AG09309 (cell line): Measurements from ENCODE around the gene TUBGCP6.

ENCODE experiments used
- DNase-seq: peaks from one replicate; pipeline ENCODE4 v3.0.0-alpha.2; 2010; ENCODE audit warnings: low read depth
- H3K4me3 ChIP-seq: 2 replicates; pipeline ENCODE4 v1.5.1; 2011; ENCODE audit warnings: mild to moderate bottlenecking, low read depth, low read length, moderate library complexity; ENCODE audit not compliant: control insufficient read depth
- TF ChIP-seq, protein P1 (sequence below): IDR thresholded peaks from 2 replicates; pipeline ENCODE4 v1.5.1; 2011; ENCODE audit warnings: mild to moderate bottlenecking, low read depth, low read length, inconsistent platforms; ENCODE audit not compliant: insufficient read depth, control insufficient read depth; ENCODE audit errors: missing control alignments

The TUBGCP6 gene

GRCh38 chr22:50258361-50259292 lies 13.8 kb upstream of the TUBGCP6 start:
- TF ChIP-seq, protein P1, sequence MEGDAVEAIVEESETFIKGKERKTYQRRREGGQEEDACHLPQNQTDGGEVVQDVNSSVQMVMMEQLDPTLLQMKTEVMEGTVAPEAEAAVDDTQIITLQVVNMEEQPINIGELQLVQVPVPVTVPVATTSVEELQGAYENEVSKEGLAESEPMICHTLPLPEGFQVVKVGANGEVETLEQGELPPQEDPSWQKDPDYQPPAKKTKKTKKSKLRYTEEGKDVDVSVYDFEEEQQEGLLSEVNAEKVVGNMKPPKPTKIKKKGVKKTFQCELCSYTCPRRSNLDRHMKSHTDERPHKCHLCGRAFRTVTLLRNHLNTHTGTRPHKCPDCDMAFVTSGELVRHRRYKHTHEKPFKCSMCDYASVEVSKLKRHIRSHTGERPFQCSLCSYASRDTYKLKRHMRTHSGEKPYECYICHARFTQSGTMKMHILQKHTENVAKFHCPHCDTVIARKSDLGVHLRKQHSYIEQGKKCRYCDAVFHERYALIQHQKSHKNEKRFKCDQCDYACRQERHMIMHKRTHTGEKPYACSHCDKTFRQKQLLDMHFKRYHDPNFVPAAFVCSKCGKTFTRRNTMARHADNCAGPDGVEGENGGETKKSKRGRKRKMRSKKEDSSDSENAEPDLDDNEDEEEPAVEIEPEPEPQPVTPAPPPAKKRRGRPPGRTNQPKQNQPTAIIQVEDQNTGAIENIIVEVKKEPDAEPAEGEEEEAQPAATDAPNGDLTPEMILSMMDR = no peak

DNA sequence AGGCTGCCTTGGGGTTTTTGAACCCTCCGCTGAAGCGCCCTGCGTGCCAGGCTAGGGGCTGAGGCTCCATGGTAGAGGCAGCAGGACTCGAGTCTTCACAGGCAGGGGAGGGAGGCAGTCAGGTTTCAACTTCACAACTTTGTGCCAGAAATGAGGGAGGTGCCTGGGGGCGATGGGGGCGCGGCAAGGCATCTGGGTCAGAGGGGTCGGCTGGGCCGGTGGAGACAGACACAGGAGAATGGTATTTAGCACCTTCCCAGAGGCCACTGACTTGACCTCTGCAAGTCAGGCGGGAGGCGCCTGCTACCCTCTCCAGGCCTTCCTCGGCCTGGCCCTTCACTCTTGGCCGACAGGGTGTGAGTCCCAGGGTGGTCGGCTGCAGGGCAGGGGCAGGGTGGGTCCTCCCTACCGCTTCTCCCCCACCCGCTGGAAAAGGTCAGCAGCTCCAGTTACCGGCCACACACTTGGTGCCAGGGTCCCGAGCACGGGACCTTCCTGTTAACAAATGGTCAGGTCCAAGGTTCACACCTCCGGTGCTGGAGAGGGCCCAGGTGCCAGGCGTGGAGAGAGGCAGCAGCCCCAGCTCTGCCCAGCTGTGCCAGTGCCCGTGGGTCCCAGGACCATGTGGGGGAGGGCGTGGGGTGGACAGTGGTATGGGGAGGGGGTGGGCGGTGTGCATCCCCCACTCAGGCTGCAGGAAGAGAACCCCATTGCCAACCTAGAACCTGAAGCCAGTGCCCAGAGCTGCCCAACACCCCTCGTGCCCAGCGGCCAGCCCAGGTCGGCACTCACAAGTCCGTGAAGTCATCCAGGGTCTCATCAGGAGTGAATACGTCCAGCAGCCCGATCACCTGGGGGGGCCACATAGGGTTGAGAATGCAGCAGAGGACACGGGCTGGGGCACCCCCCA lies 12.9 kb upstream of the TUBGCP6 start:
- no peak for DNase-seq
- TF ChIP-seq, protein P1 = no peak
- H3K4me3 ChIP-seq = no peak overlapping the region

More at GRCh38 chr22:50258361-50259292, 13.8 kb upstream of the TUBGCP6 start:
- DNase-seq = no peak
- no peak overlapping the region for H3K4me3 ChIP-seq

GRCh38 chr22:50257041-50257440 lies 12.2 kb upstream of the TUBGCP6 start:
- no peak overlapping the region for H3K4me3 ChIP-seq
- TF ChIP-seq, protein P1 = no peak
- no peak for DNase-seq

GRCh38 chr22:50256258-50256862 lies 11.5 kb upstream of the TUBGCP6 start:
- DNase-seq = no peak
- no peak overlapping the region for H3K4me3 ChIP-seq
- TF ChIP-seq, protein P1 = no peak

DNA sequence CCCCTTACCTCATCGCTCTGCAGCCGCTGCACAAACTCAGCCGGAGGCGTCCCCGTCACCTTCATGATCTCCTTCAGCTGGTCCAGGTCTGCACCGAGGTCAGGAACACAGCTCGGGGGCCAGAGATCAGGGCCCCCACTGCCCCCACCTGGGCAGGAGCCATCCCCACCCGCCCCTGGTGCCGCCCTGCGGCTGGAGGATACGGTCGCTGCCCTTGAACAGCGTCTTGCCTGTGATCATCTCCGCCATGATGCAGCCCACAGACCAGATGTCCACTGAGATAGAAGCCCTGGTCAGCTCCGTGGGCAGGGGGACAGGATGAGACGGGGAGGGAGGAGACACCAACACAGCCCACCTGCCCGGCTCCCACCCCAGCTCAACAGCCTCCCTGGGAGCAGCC lies 10.8 kb upstream of the TUBGCP6 start:
- H3K4me3 ChIP-seq = no peak overlapping the region
- TF ChIP-seq, protein P1 = no peak
- no peak for DNase-seq

DNA sequence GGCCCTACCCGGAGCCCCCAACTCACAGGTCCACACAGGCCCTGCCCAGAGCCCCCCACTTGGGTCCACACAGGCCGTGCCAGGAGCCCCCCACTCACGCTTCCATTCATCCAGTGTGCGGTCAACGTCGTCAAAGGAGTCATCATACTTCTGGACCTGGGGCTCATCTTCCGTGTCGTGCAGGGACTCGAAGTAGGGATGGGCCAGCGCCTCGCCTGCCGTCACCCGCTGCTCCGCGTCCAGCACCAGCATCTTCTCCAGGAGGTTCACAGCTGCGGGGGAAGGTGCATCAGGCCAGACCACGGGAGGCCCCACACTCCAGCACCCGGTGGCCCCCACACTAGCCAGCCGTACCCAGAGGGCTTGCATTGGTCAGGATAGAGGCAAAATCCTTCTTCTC lies 10.3 kb upstream of the TUBGCP6 start:
- no peak for DNase-seq
- H3K4me3 ChIP-seq = no peak overlapping the region
- TF ChIP-seq, protein P1 = no peak
